ENCODE measurements around the gene GSTA4.
A peak's percentile ranks its signal among the peaks of the same experiment; 100 is the strongest.
"Not testable (repeated sequence)": the region's sequence is repeated elsewhere in the genome, so short reads cannot be mapped to it uniquely, and the experiment has no call there.

GSTA4 gene

DNA sequence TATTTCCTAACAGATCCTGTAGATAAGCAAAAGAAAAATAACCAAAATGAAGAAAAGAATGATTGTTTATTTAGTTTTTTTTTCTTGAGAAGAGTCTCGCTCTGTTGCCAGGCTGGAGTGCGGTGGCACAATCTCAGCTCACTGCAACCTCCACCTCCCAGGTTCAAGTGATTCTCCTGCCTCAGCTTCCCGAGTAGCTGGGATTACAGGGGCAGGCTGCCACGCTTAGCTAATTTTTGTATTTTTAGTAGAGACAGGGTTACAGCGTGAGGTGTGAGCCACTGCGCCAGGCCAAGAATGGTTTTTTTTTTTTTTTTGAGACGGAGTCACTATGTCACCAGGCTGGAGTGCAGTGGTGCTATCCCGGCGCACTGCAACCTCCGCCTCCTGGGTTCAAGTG, 52.3 kb downstream of the GSTA4 start:
- not testable (repeated sequence) for H3K9me3 ChIP-seq (ENCODE audit: control insufficient read depth, low read length); H3K9ac ChIP-seq (ENCODE audit: low read length); DNase-seq (ENCODE audit: low read depth); H3K36me3 ChIP-seq (ENCODE audit: control insufficient read depth, insufficient read depth, low read length, severe bottlenecking); H3K4me1 ChIP-seq (ENCODE audit: control insufficient read depth, insufficient read depth, low read length); H3K4me3 ChIP-seq (ENCODE audit: low read length); H3K27me3 ChIP-seq (replicated peaks; ENCODE audit: control insufficient read depth, insufficient read depth, low read length)

DNA sequence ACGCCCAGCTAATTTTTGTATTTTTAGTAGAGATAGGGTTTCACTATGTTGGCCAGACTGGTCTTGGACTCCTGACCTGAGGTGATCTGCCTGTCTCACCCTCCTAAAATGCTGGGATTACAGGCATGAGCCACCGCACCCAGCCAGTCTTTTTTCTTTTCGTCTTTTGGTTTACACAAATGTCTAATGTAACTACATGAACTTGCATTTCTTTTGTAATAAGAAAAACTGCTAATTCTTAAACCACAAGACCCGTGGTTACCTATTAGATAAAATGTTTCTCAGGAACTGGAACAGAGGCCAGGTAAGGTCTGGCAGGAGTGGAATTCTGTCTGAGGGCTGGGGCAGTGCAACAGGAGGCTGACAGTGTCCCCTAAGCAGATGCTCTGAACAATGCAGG, 52.9 kb downstream of the GSTA4 start:
- Histone ChIP-seq H3K9me3 (ENCODE audit: control insufficient read depth, low read length) (no peaks in the 10 kb centered on the region), H3K27me3 (replicated peaks; ENCODE audit: control insufficient read depth, insufficient read depth, low read length) (peaks cover 8% of the 10 kb centered on the region)
- no peak for DNase-seq (ENCODE audit: low read depth)

DNA sequence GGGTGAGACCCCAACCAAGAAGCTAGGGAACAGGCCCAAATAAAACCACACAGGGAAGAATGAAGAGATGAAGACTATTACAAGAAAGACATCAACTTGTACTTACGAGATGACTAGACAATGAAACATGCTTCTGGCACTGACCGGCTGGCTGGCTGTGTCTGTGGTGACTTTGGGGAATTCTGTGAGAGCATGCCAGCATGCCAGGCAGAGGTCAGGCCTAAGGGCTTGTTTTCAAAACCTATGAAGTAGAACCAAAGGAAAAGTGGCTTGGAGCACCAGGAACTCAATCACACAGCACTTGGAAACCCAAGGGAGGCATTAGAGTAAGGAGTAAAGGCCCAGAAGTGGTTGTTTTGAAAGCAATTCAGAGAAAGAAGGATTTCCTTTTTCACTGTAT, 57.2 kb downstream of the GSTA4 start:
- peak; percentile 7 for DNase-seq (ENCODE audit: low read depth)
- Histone ChIP-seq H3K27me3 (replicated peaks; ENCODE audit: control insufficient read depth, insufficient read depth, low read length) (no peaks in the 10 kb centered on the region), H3K36me3 (ENCODE audit: control insufficient read depth, insufficient read depth, low read length, severe bottlenecking) (no peaks in the 10 kb centered on the region), H3K9me3 (ENCODE audit: control insufficient read depth, low read length) (no peaks in the 10 kb centered on the region), H3K4me3 (ENCODE audit: low read length) (no peak overlapping the region), H3K4me1 (ENCODE audit: control insufficient read depth, insufficient read depth, low read length) (peaks cover 10% of the 10 kb centered on the region), H3K9ac (ENCODE audit: low read length) (no peak overlapping the region)

More for the DNA sequence above, 52.9 kb downstream of the GSTA4 start:
- Histone ChIP-seq H3K36me3 (ENCODE audit: control insufficient read depth, insufficient read depth, low read length, severe bottlenecking) (no peaks in the 10 kb centered on the region), H3K9ac (ENCODE audit: low read length) (no peak overlapping the region), H3K4me3 (ENCODE audit: low read length) (no peak overlapping the region), H3K4me1 (ENCODE audit: control insufficient read depth, insufficient read depth, low read length) (peaks cover 10% of the 10 kb centered on the region)

DNA sequence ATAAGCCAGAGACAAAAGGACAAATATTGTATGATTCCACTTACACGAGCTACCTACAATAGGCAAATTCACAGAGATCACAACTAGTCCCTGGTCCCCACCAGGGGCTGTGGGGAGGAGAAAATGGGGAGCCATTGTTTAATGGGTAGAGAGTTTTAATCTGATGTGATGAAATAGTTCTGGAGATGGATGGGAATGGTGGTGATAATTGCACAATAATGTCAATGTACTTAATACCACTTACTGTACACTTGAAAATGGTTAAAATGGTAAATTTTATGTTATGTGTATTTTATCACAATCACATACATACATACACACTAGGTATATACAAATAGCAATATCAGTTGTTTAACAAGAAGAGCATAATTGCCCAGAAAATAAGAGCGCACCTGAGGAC, 61.3 kb downstream of the GSTA4 start:
- Histone ChIP-seq H3K9ac (ENCODE audit: low read length) (no peak overlapping the region), H3K4me1 (ENCODE audit: control insufficient read depth, insufficient read depth, low read length) (peaks cover 22% of the 10 kb centered on the region), H3K9me3 (ENCODE audit: control insufficient read depth, low read length) (no peaks in the 10 kb centered on the region), H3K36me3 (ENCODE audit: control insufficient read depth, insufficient read depth, low read length, severe bottlenecking) (no peaks in the 10 kb centered on the region), H3K4me3 (ENCODE audit: low read length) (no peak overlapping the region), H3K27me3 (replicated peaks; ENCODE audit: control insufficient read depth, insufficient read depth, low read length) (no peaks in the 10 kb centered on the region)
- DNase-seq (ENCODE audit: low read depth), result no peak

DNA sequence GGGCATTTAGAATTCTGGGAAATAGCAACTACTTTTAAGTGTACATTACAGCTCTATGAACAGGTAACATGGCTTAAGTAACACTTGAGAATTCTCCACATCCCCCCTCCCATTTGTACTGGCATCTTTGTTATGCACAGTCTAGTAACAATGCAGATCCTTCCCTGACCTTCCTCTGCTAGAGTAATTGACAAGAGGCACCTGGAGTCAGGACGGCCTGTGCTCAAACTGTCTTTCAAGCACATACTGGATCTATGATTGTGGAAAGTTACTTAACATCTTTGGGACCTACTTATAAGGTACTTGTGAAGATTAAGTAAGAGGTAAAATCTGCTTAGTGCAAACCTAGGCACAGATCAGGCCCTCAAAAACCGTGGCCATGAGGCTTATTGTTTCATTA, 63.7 kb downstream of the GSTA4 start:
- no peaks in the 10 kb centered on the region for H3K27me3 ChIP-seq (replicated peaks; ENCODE audit: control insufficient read depth, insufficient read depth, low read length)
- H3K4me3 ChIP-seq (ENCODE audit: low read length), result no peak overlapping the region
- no peak for DNase-seq (ENCODE audit: low read depth)
- H3K4me1 ChIP-seq (ENCODE audit: control insufficient read depth, insufficient read depth, low read length), result peaks cover 12% of the 10 kb centered on the region
- no peaks in the 10 kb centered on the region for H3K36me3 ChIP-seq (ENCODE audit: control insufficient read depth, insufficient read depth, low read length, severe bottlenecking)
- no peak overlapping the region for H3K9ac ChIP-seq (ENCODE audit: low read length)
- H3K9me3 ChIP-seq (ENCODE audit: control insufficient read depth, low read length), result no peaks in the 10 kb centered on the region

DNA sequence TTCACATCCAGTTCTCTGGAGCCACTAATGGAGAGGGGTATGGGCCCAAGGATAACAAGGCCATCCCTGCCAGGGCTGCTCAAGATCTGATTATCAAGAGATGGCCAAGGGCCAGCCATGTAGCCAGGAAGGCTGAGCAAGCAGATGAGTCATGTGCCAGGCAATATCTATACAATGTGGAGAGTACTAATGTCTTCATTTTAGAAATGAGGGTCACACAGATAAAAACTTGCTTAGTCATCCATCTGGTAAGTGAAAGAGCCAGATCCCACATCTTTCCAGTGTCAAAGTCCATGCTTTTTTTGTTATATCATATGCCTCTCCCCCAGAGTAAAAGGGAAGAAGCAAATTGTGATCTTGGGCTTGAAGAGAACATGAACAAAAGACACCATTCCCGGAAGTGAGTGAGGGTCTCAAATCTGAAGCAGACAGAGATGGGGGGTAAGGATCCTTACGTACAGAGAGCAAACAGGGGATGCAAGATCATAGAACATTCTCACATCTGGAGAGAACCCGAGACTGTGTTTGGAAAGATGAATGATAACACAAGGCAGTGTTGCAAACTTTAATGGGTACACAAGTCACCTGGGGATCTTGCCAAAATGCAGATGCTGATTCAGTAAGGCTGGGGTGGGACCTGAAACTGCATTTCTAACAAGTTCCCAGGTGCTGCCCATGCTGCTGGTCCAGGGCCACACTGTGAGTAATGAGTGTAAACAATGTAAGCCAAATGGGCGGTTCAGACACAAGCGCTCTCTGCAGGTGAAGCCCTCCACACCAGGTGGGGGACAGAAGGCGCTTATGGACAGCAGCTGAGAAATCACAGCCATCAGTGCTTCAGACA, 65.5 kb downstream of the GSTA4 start:
- H3K4me1 ChIP-seq (ENCODE audit: control insufficient read depth, insufficient read depth, low read length), result peaks cover 12% of the 10 kb centered on the region
- no peak overlapping the region for H3K4me3 ChIP-seq (ENCODE audit: low read length)
- DNase-seq (ENCODE audit: low read depth), result peak; percentile 75
- H3K9ac ChIP-seq (ENCODE audit: low read length), result no peak overlapping the region
- no peaks in the 10 kb centered on the region for H3K9me3 ChIP-seq (ENCODE audit: control insufficient read depth, low read length)
- H3K36me3 ChIP-seq (ENCODE audit: control insufficient read depth, insufficient read depth, low read length, severe bottlenecking), result no peaks in the 10 kb centered on the region
- no peaks in the 10 kb centered on the region for H3K27me3 ChIP-seq (replicated peaks; ENCODE audit: control insufficient read depth, insufficient read depth, low read length)

Measured in adipocyte (in vitro differentiated cells).